Ascending aorta (tissue), 2 donors: ENCODE results near the gene FRMD1. TPM values are rescaled to one million over a fixed set of nuclear protein-coding genes. Genes with fewer than 3 reads are reported as not detected.

ENCODE experiments used
- DNase-seq, 2 donors: peaks; one replicate each; pipeline ENCODE4 v3.0.0-alpha.2; 2019; ENCODE audit warnings: low spot score in 2 of 2
- H3K27ac ChIP-seq, 2 donors: fragments of 200-600 bp; sonication (generic); one replicate each; pipeline ENCODE4 v1.5.1; 2016 to 2017; ENCODE audit warnings: mild to moderate bottlenecking in 1 of 2
- H3K27me3 ChIP-seq: fragments of 200-600 bp; sonication (generic); one replicate; pipeline ENCODE4 v1.5.1; 2017
- H3K36me3 ChIP-seq, 2 donors: fragments of 200-600 bp; sonication (generic); one replicate each; pipeline ENCODE4 v1.5.1; 2016
- H3K4me1 ChIP-seq, 2 donors: fragments of 200-600 bp; sonication (generic); one replicate each; pipeline ENCODE4 v1.5.1; 2016 to 2017; ENCODE audit warnings: mild to moderate bottlenecking in 1 of 2
- H3K4me3 ChIP-seq, 2 donors: fragments of 200-600 bp; sonication (generic); one replicate each; pipeline ENCODE4 v1.5.1; 2016 to 2017; ENCODE audit warnings: mild to moderate bottlenecking in 1 of 2
- H3K9me3 ChIP-seq, 2 donors: fragments of 200-600 bp; sonication (generic); one replicate each; pipeline ENCODE4 v1.5.1; 2016
- intact Hi-C: fragments of 100-400 bp; cut with DNase I; formaldehyde crosslinking; loops from one replicate; pipeline ENCODE4 v1.15.1; 2023
- total RNA-seq: library from RNA; depleted of rRNA; stranded (reverse); fragments of >200 nt; gene quantifications from one replicate; pipeline ENCODE4 v1.1.0, GENCODE V29; 2016
- TF ChIP-seq, protein P1 (sequence below), 3 experiments: fragments of 200-600 bp in 2 of 3; fragments of 450-650 bp in 1 of 3; sonication (generic) in 2 of 3; IDR thresholded peaks; one replicate each; pipeline ENCODE4 v1.5.1; 2016 to 2019; ENCODE audit warnings: antibody characterized with exemption in 3 of 3, mild to moderate bottlenecking in 1 of 3, moderate library complexity in 1 of 3

Gene FRMD1
- total RNA-seq, 1 donor from 2014 or later, result not detected

DNA sequence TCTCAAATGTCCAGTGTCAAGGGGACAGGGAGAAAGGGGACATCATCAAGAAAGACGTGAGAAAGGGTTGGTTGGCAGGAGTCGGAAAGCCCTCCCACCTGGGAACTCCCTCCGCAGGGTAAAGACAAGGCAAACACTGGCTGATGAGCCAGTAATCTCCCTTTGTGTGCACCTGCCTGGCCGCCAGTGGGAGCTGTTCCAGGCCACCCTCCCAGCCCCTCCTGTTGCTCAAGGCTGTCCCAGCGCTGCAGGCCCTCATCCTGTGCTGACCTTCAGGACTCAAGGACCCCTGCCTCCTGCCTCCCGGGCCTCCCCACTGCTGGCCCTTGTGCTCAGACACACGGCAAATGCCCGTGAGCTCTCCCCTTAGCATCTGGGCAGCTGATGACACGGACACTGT, 7.4 kb downstream of the FRMD1 start:
- intact Hi-C loops, result no loop called here
- Histone ChIP-seq H3K36me3 (no peaks in the 10 kb centered on the region), H3K27me3 (no peaks in the 10 kb centered on the region), H3K4me1 (no peaks in the 10 kb centered on the region), H3K9me3 (no peaks in the 10 kb centered on the region), H3K4me3 (no peak overlapping the region), H3K27ac (no peak overlapping the region)
- TF ChIP-seq, protein P1, sequence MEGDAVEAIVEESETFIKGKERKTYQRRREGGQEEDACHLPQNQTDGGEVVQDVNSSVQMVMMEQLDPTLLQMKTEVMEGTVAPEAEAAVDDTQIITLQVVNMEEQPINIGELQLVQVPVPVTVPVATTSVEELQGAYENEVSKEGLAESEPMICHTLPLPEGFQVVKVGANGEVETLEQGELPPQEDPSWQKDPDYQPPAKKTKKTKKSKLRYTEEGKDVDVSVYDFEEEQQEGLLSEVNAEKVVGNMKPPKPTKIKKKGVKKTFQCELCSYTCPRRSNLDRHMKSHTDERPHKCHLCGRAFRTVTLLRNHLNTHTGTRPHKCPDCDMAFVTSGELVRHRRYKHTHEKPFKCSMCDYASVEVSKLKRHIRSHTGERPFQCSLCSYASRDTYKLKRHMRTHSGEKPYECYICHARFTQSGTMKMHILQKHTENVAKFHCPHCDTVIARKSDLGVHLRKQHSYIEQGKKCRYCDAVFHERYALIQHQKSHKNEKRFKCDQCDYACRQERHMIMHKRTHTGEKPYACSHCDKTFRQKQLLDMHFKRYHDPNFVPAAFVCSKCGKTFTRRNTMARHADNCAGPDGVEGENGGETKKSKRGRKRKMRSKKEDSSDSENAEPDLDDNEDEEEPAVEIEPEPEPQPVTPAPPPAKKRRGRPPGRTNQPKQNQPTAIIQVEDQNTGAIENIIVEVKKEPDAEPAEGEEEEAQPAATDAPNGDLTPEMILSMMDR (IDR thresholded peaks at IDR 0.05), result no peak
- no peak for DNase-seq

DNA sequence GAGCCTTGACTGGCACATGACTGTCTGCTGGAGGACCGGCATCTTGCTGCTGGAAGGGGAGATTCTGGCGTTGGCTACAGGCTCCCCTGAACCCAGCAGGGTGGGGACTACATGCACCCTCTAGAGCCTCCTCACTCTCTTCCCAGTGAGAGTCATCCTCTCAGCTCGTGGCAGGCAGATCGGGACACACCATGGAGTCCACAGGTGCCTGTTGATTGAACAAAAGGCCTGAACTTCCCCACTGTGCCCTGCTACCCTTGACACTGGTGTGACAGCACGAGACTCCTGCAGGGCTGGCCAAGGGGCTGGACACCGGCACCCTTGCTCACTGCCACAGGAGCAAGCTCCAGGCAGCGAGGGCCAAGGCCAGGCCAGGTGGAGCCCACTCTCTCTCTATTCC, 8.2 kb downstream of the FRMD1 start:
- TF ChIP-seq, protein P1 (IDR thresholded peaks at IDR 0.05), result no peak
- Histone ChIP-seq H3K4me1 (no peaks in the 10 kb centered on the region), H3K9me3 (no peaks in the 10 kb centered on the region), H3K27me3 (no peaks in the 10 kb centered on the region), H3K4me3 (no peak overlapping the region), H3K27ac (no peak overlapping the region), H3K36me3 (no peaks in the 10 kb centered on the region)
- intact Hi-C loops, result no loop called here
- DNase-seq, result no peak

DNA sequence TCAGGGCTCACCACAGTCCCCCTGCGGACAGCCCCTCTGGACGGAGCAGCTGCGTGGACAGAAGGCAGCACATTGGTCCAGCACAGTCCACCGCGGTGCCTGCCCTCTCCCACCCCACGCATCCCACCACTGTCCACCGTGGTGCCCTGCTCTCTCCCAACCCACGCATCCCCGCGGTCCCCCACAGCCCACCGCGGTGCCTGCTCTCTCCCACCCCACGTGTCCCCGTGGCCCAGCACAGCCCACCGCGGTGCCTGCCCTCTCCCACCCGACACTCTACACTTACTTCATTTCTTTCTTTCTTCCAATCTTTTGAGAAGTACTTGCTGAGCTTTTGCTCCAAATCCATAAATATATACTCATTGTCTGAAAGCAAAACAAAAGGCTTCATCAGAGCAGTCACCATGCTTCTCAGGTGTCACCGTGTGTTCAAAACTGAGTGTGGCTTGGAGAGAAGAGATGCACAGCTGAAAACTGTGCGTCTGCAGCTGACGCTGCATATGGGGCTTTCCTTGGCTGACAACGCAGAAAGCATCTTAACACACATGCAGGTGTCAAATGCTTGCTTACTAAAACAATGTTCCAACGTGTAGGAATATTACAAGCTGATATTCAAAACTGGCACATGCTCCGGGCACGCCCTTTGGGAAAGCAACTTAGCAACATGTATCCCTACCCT, 11.8 kb downstream of the FRMD1 start:
- intact Hi-C loops, result no loop called here

DNA sequence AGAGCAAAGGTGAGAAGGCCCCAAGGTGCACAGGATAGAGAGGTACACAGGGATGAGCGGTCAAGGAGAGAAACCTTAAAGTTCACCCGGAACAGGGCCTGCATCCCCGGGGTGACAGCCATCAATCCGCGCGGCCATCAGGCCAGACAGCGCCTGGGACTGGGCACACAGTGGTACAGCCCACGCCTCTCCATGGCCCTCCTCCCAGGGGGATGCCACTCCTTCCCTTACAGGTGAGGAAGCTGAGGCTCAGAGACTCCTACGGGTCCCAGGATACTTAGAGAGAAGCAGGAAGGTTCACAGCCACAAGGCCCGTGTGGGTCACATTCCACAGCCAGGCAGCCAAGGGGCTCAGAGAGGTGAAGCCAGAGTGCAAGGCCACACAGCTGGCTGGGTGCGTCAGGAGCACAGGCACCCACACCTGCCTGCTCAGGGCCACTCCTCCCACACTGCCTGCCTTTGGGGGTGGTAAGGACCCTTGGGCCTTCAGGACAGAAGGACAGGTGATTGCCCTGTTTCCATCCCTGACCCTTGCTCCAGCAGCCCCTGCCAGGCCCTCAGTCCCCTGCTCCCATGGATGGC, 14.7 kb downstream of the FRMD1 start:
- intact Hi-C loops, result no loop called here
- H3K9me3 ChIP-seq, result no peaks in the 10 kb centered on the region
- H3K36me3 ChIP-seq, result no peaks in the 10 kb centered on the region
- DNase-seq, result no peak
- H3K4me1 ChIP-seq, result no peaks in the 10 kb centered on the region
- no peak overlapping the region for H3K27ac ChIP-seq
- H3K27me3 ChIP-seq, result no peaks in the 10 kb centered on the region
- TF ChIP-seq, protein P1 (IDR thresholded peaks at IDR 0.05), result no peak
- no peak overlapping the region for H3K4me3 ChIP-seq

More for the DNA sequence above, 11.8 kb downstream of the FRMD1 start:
- no peaks in the 10 kb centered on the region for H3K36me3 ChIP-seq
- DNase-seq, result no peak
- H3K4me3 ChIP-seq, result no peak overlapping the region
- H3K27me3 ChIP-seq, result no peaks in the 10 kb centered on the region
- TF ChIP-seq, protein P1 (IDR thresholded peaks at IDR 0.05), result no peak
- H3K9me3 ChIP-seq, result no peaks in the 10 kb centered on the region
- H3K4me1 ChIP-seq, result no peaks in the 10 kb centered on the region
- no peak overlapping the region for H3K27ac ChIP-seq

DNA sequence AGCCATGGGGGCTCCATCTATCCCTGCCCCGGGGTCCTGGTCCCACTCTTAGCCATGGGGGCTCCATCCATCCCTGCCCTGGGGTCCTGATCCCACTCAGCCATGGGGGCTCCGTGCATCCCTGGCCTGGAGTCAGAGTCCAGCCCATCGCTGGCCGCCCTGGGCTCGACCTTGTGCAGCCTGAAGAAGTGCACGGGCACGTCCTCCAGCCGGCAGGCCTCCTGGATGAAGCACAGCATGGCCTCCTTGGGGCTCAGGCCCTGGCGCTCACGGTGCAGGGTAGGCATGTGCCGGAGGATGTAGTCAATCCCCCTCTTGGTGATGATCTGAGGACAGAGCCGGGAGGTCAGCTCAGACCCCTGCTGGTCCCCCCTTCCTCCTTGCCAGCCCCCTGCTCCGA, 15.6 kb downstream of the FRMD1 start:
- H3K27ac ChIP-seq, result no peak overlapping the region
- intact Hi-C loops, result no loop called here
- no peaks in the 10 kb centered on the region for H3K27me3 ChIP-seq
- H3K9me3 ChIP-seq, result no peaks in the 10 kb centered on the region
- DNase-seq, result no peak
- H3K4me1 ChIP-seq, result no peaks in the 10 kb centered on the region
- H3K36me3 ChIP-seq, result no peaks in the 10 kb centered on the region
- H3K4me3 ChIP-seq, result no peak overlapping the region
- TF ChIP-seq, protein P1 (IDR thresholded peaks at IDR 0.05), result no peak
